Kidney epithelial cell (primary cell): ENCODE results near the gene NAGPA. TPM values are rescaled to one million over a fixed set of nuclear protein-coding genes. Genes with fewer than 3 reads are reported as not detected.

Source experiments
- DNase-seq: peaks from one replicate; pipeline ENCODE4 v3.0.0-alpha.2; 2010; ENCODE audit warnings: low read depth
- H3K27me3 ChIP-seq: 2 replicates; pipeline ENCODE4 v1.6.0; 2011; ENCODE audit warnings: low read length; ENCODE audit not compliant: control insufficient read depth, insufficient read depth
- H3K36me3 ChIP-seq: 2 replicates; pipeline ENCODE4 v1.5.1; 2011; ENCODE audit warnings: low read length; ENCODE audit not compliant: control insufficient read depth, insufficient read depth
- H3K4me3 ChIP-seq: 2 replicates; pipeline ENCODE4 v1.5.1; 2011; ENCODE audit warnings: low read depth, mild to moderate bottlenecking, control low read depth, low read length
- CTCF ChIP-seq: IDR thresholded peaks from 2 replicates; pipeline ENCODE4 v1.5.1; 2011; ENCODE audit warnings: mild to moderate bottlenecking, moderate library complexity, low read length, control low read depth, inconsistent platforms; ENCODE audit not compliant: insufficient read depth, poor library complexity, severe bottlenecking
- total RNA-seq: library from RNA; depleted of rRNA; stranded (reverse); fragments of >200 nt; gene quantifications from 2 replicates; pipeline ENCODE4 v1.2.3, GENCODE V29; 2015

Gene NAGPA
- total RNA-seq, 1 donor from 2014 or later, result 40.0 TPM

DNA sequence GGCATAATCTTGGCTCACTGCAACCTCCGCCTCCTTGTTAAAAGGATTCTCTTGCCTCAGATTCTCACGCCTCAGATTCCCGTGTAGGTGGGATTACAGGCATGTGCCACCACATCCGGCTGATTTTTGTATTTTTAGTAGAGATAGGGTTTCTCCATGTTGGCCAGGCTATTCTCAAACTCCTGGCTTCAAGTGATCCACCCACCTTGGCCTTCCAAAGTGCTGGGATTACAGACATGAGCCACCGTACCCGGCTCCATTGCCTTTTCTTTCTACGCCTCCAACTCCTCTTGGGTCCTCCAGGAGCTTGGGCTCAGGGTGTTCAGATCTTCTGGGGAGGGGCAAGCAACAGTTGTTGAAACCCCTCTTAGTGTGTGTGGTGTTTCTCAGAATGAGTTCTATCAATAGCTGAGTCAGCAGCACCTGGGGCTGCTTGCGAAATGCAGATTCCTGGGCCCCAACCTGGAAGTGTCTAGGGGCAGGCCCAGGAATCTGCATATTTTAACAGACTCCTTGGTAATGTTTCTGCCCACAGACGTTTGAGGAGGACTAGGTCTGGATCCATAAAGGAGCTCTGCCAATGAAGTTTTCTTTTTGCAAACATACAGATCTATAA lies 44.2 kb downstream of the NAGPA start:
- H3K4me3 ChIP-seq, result no peak overlapping the region
- no peaks in the 10 kb centered on the region for H3K36me3 ChIP-seq
- H3K27me3 ChIP-seq, result peaks cover 17% of the 10 kb centered on the region
- no peak for TF ChIP-seq CTCF
- DNase-seq, result no peak

GRCh38 chr16:4988647-4989046 lies 45.1 kb downstream of the NAGPA start:
- DNase-seq, result no peak
- H3K36me3 ChIP-seq, result no peaks in the 10 kb centered on the region
- H3K27me3 ChIP-seq, result peaks cover 17% of the 10 kb centered on the region
- TF ChIP-seq CTCF, result no peak
- H3K4me3 ChIP-seq, result no peak overlapping the region

DNA sequence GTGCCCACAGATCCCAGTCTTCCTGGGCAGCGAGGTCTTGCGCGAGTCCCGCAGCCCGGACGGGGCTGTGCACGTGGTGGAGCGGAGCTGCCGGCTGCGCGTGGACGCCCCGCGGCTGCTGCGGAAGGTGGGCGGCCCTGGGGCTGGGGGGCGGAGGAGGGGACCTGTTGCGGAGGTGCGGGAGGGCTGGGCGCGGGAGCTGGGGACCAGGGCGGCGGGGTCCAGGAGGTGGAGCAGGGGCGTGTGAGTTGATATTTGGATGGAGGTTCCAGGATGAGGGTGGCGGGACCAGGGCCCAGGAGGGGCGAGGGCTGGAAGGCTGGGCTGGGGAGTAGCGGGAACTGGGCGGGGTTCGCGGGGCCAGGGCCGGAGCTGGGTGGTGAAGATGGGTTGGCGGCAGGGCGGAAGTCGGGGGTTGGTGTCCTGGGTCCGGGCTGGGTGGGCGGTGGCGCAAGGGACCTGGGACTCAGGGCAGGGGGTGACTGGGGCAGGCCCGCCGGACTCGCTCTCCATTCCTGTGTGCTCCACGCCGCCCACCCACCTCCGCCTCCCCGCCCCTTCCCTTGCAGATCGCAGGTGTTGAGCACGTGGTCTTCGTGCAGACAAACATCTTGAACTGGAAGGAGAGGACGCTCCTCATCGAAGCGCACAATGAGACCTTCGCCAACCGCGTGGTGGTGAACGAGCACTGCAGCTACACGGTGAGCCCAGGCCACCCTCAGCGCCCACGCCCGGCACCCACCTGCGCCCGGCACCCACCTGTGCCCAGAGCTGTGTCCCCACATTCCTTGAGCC lies 46.0 kb downstream of the NAGPA start:
- TF ChIP-seq CTCF, result no peak
- H3K4me3 ChIP-seq, result no peak overlapping the region
- no peaks in the 10 kb centered on the region for H3K36me3 ChIP-seq
- peaks cover 17% of the 10 kb centered on the region for H3K27me3 ChIP-seq
- no peak for DNase-seq

GRCh38 chr16:4987250-4987579 lies 46.5 kb downstream of the NAGPA start:
- H3K27me3 ChIP-seq, result peaks cover 20% of the 10 kb centered on the region
- H3K36me3 ChIP-seq, result no peaks in the 10 kb centered on the region
- no peak overlapping the region for H3K4me3 ChIP-seq
- no peak for TF ChIP-seq CTCF
- no peak for DNase-seq

GRCh38 chr16:4984174-4984990 lies 49.4 kb downstream of the NAGPA start:
- no peak for TF ChIP-seq CTCF
- H3K36me3 ChIP-seq, result no peaks in the 10 kb centered on the region
- no peak overlapping the region for H3K4me3 ChIP-seq
- H3K27me3 ChIP-seq, result peaks cover 33% of the 10 kb centered on the region
- DNase-seq, result no peak
